Effector memory CD4-positive, alpha-beta T cell (primary cell): Measurements from ENCODE around the gene LSAMP.
"Not testable (repeated sequence)": the region's sequence is repeated elsewhere in the genome, so short reads cannot be mapped to it uniquely, and the experiment has no call there.

Experiments used
- DNase-seq, 3 donors: peaks; one replicate each; pipeline ENCODE4 v3.0.0-alpha.2; 2020
- H3K27ac ChIP-seq: 2 replicates; pipeline ENCODE4 v1.7.0; 2013; ENCODE audit warnings: mild to moderate bottlenecking, low read length, moderate library complexity; ENCODE audit not compliant: insufficient read depth, poor library complexity, severe bottlenecking
- H3K27me3 ChIP-seq: replicated peaks from 2 replicates; pipeline ENCODE4 v1.7.0; 2013; ENCODE audit warnings: mild to moderate bottlenecking, low read length; ENCODE audit not compliant: insufficient read depth, control insufficient read depth, poor library complexity, severe bottlenecking
- H3K36me3 ChIP-seq: 2 replicates; pipeline ENCODE4 v1.7.0; 2013; ENCODE audit warnings: mild to moderate bottlenecking, low read length, moderate library complexity; ENCODE audit not compliant: control insufficient read depth, insufficient read depth
- H3K4me1 ChIP-seq: 2 replicates; pipeline ENCODE4 v1.7.0; 2013; ENCODE audit warnings: low read length, mild to moderate bottlenecking; ENCODE audit not compliant: control insufficient read depth, insufficient read depth, poor library complexity, severe bottlenecking
- H3K4me3 ChIP-seq: 2 replicates; pipeline ENCODE4 v1.7.0; 2013; ENCODE audit warnings: low read length, low read depth, mild to moderate bottlenecking; ENCODE audit not compliant: insufficient read depth, poor library complexity, severe bottlenecking
- H3K9me3 ChIP-seq: 2 replicates; pipeline ENCODE4 v1.7.0; 2013; ENCODE audit warnings: mild to moderate bottlenecking, low read length, moderate library complexity; ENCODE audit not compliant: control insufficient read depth

The LSAMP gene

DNA sequence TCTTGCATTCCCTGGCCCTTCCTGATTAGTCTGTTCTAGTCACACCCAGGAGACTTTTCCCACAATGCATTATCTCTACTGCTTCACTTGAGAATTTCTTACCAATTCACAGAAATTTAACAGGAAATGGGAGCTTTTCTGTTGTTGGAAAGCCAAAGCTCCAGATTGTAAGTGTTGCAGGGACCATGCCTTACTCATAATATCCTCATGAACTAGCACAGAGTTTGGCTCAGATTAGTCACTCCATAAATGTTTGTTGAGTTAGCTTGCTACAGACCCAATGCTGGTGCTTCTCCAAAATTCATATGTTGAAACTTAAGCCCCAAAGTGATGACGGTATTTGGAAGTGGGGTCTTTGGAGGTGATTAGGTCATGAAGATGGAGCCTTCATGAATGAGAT lies 589.4 kb downstream of the LSAMP start:
- no peaks in the 10 kb centered on the region for H3K9me3 ChIP-seq
- H3K27me3 ChIP-seq = no peaks in the 10 kb centered on the region
- no peak for DNase-seq
- no peak overlapping the region for H3K4me3 ChIP-seq
- no peak overlapping the region for H3K27ac ChIP-seq
- no peaks in the 10 kb centered on the region for H3K36me3 ChIP-seq
- no peaks in the 10 kb centered on the region for H3K4me1 ChIP-seq

- no peaks in the 10 kb centered on the region for H3K9me3 ChIP-seq
- DNase-seq = no peak
- H3K36me3 ChIP-seq = no peaks in the 10 kb centered on the region
- no peaks in the 10 kb centered on the region for H3K4me1 ChIP-seq
- H3K4me3 ChIP-seq = no peak overlapping the region
- no peak overlapping the region for H3K27ac ChIP-seq
- no peaks in the 10 kb centered on the region for H3K27me3 ChIP-seq
Observed at GRCh38 chr3:115853104-115853503, 592.2 kb downstream of the LSAMP start.

- Histone ChIP-seq H3K9me3 (no peaks in the 10 kb centered on the region), H3K4me3 (no peak overlapping the region), H3K27me3 (no peaks in the 10 kb centered on the region), H3K27ac (no peak overlapping the region), H3K4me1 (no peaks in the 10 kb centered on the region), H3K36me3 (no peaks in the 10 kb centered on the region)
- no peak for DNase-seq
Observed at GRCh38 chr3:115852278-115852677, 593.0 kb downstream of the LSAMP start.

GRCh38 chr3:115851571-115851970 lies 593.7 kb downstream of the LSAMP start:
- H3K9me3 ChIP-seq = no peaks in the 10 kb centered on the region
- no peak for DNase-seq
- H3K4me3 ChIP-seq = no peak overlapping the region
- H3K27me3 ChIP-seq = no peaks in the 10 kb centered on the region
- no peaks in the 10 kb centered on the region for H3K4me1 ChIP-seq
- H3K36me3 ChIP-seq = no peaks in the 10 kb centered on the region
- H3K27ac ChIP-seq = no peak overlapping the region

DNA sequence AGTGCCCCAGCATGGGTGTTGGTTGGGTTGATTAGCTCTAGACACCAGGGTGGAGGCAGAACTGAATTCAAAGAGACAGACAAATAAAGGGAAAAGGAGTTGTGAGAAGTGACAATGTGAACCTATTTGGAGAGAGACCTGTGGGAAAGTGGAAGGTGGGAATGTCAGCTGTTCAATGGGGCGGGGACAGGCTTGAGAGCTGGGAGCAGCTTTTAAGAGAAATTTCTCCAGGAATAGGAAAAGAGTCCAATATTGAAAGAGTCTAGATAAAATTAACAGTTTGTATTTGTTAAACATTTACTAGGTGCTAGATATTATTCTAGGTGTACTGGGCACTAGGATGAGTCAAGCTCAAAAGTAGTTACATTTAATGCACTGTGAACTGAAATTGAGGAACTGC lies 596.6 kb downstream of the LSAMP start:
- Histone ChIP-seq H3K27me3 (no peaks in the 10 kb centered on the region), H3K4me3 (no peak overlapping the region), H3K4me1 (no peaks in the 10 kb centered on the region), H3K27ac (no peak overlapping the region), H3K36me3 (no peaks in the 10 kb centered on the region), H3K9me3 (no peaks in the 10 kb centered on the region)
- no peak for DNase-seq

DNA sequence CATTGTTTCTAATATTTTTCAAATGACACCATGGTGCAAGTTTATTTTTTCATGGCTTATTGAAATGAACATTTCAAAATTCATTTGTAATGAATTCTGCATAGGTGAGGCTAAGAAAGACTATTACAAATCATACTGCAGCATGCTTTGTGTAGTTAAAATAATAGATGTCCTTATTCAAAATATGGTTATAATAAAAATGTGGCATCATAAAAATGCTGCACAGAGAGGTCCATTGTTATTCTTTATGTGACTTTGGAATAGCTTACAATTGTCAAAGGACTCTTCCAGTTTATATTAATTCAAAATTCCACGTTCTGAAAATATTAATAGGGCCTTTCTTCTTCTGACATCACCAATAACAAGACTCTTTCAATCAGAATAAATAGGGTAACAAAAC lies 599.3 kb downstream of the LSAMP start:
- H3K27ac ChIP-seq = no peak overlapping the region

GRCh38 chr3:115844729-115845128 lies 600.6 kb downstream of the LSAMP start:
- not testable (repeated sequence) for H3K27me3 ChIP-seq, H3K36me3 ChIP-seq, H3K4me1 ChIP-seq, H3K27ac ChIP-seq, H3K9me3 ChIP-seq, H3K4me3 ChIP-seq, DNase-seq

More for the DNA sequence above, 599.3 kb downstream of the LSAMP start:
- Histone ChIP-seq H3K4me1 (no peaks in the 10 kb centered on the region), H3K9me3 (no peaks in the 10 kb centered on the region), H3K36me3 (no peaks in the 10 kb centered on the region), H3K27me3 (no peaks in the 10 kb centered on the region), H3K4me3 (no peak overlapping the region)
- DNase-seq = no peak

GRCh38 chr3:115843206-115843605 lies 602.1 kb downstream of the LSAMP start:
- no peaks in the 10 kb centered on the region for H3K27me3 ChIP-seq
- no peak for DNase-seq
- H3K4me3 ChIP-seq = no peak overlapping the region
- H3K27ac ChIP-seq = no peak overlapping the region
- H3K4me1 ChIP-seq = no peaks in the 10 kb centered on the region
- H3K9me3 ChIP-seq = no peaks in the 10 kb centered on the region
- no peaks in the 10 kb centered on the region for H3K36me3 ChIP-seq

DNA sequence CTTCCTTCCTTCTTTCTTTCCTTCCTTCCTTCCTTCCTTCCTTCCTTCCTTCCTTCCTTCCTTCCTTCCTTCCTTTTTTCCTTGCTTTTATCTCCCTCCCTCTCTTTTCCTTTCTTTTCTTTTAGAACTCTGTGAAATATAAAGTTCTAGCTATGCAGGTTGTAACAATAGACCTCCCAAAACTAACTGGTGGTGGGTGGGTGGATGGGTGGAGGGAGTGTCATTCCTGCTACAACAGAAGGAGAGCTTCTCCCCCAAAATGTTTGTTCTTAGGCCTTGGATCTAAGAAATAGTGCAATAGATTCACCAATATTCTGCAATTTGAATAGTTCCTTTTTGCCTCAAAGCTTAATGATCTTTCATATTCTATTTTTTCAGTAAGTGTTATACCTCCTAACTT lies 606.0 kb downstream of the LSAMP start:
- Histone ChIP-seq H3K27me3 (no peaks in the 10 kb centered on the region), H3K36me3 (no peaks in the 10 kb centered on the region), H3K9me3 (no peaks in the 10 kb centered on the region), H3K27ac (no peak overlapping the region), H3K4me3 (no peak overlapping the region), H3K4me1 (no peaks in the 10 kb centered on the region)
- DNase-seq = no peak

GRCh38 chr3:115838786-115839185 lies 606.5 kb downstream of the LSAMP start:
- no peak overlapping the region for H3K4me3 ChIP-seq
- no peak for DNase-seq
- no peaks in the 10 kb centered on the region for H3K27me3 ChIP-seq
- no peaks in the 10 kb centered on the region for H3K36me3 ChIP-seq
- no peaks in the 10 kb centered on the region for H3K4me1 ChIP-seq
- H3K9me3 ChIP-seq = no peaks in the 10 kb centered on the region
- H3K27ac ChIP-seq = no peak overlapping the region

DNA sequence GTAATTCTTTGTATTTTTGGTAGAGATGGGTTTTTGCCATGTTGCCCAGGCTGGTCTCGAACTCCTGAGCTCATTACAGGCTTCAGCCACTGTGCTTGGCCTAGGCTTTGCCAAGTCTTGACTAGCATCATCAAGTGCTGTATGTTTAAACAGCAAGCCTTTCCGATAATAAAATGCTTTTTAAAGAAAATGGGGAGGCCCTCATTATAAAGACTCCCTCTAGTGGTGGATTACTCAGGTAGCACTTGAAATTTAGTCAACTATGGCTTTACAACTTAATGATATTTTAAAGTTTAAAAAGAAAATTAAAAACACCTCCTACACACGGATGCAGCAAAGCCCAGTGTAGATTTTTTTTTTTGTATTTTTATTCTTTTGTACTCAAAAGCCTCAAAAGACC lies 608.3 kb downstream of the LSAMP start:
- no peak for DNase-seq
- H3K27me3 ChIP-seq = no peaks in the 10 kb centered on the region

More for the DNA sequence above, 608.3 kb downstream of the LSAMP start:
- H3K9me3 ChIP-seq = no peaks in the 10 kb centered on the region
- no peak overlapping the region for H3K4me3 ChIP-seq
- H3K4me1 ChIP-seq = no peaks in the 10 kb centered on the region
- no peaks in the 10 kb centered on the region for H3K36me3 ChIP-seq
- H3K27ac ChIP-seq = no peak overlapping the region
